Astrocyte (in vitro differentiated cells and primary cell): ENCODE data around the gene NOL4L. TPM values are rescaled to one million over a fixed set of nuclear protein-coding genes. Genes with fewer than 3 reads are reported as not detected.

ENCODE experiments used
- DNase-seq: peaks from one replicate; pipeline ENCODE4 v3.0.0-alpha.2; 2010; ENCODE audit warnings: low read depth
- FAIRE-seq: peaks from 2 replicates; lab custom pipeline; 2011; peaks lifted over from hg19 to GRCh38; lab: Jason Lieb, UNC
- H2AFZ ChIP-seq: 2 replicates; pipeline ENCODE4 v1.6.0; 2012; ENCODE audit warnings: low read depth, low read length, inconsistent platforms
- H3K27ac ChIP-seq: 2 replicates; pipeline ENCODE4 v1.5.1; 2011; ENCODE audit warnings: low read depth, low read length, inconsistent platforms
- H3K27me3 ChIP-seq: 2 replicates; pipeline ENCODE4 v1.6.0; 2011; ENCODE audit warnings: low read length, inconsistent platforms; ENCODE audit not compliant: insufficient read depth
- H3K36me3 ChIP-seq: 2 replicates; pipeline ENCODE4 v1.5.1; 2011; ENCODE audit warnings: low read length, inconsistent platforms; ENCODE audit not compliant: insufficient read depth
- H3K4me1 ChIP-seq: 2 replicates; pipeline ENCODE4 v1.5.1; 2011; ENCODE audit warnings: low read length, inconsistent platforms; ENCODE audit not compliant: insufficient read depth
- H3K4me2 ChIP-seq: 2 replicates; pipeline ENCODE4 v1.6.0; 2012; ENCODE audit warnings: low read length, inconsistent platforms
- H3K4me3 ChIP-seq: 2 replicates; pipeline ENCODE4 v1.5.1; 2011; ENCODE audit warnings: low read depth, mild to moderate bottlenecking, low read length, inconsistent platforms; ENCODE audit not compliant: insufficient read depth
- H3K79me2 ChIP-seq: 2 replicates; pipeline ENCODE4 v1.6.0; 2012; ENCODE audit warnings: mild to moderate bottlenecking, low read length, inconsistent platforms; ENCODE audit not compliant: insufficient read depth
- H3K9ac ChIP-seq: 2 replicates; pipeline ENCODE4 v1.6.0; 2012; ENCODE audit warnings: mild to moderate bottlenecking, low read length, inconsistent platforms
- H3K9me3 ChIP-seq: 2 replicates; pipeline ENCODE4 v1.5.1; 2012; ENCODE audit warnings: low read depth, mild to moderate bottlenecking, low read length, inconsistent platforms; ENCODE audit not compliant: insufficient read depth
- H4K20me1 ChIP-seq: 2 replicates; pipeline ENCODE4 v1.6.0; 2012; ENCODE audit warnings: low read length, inconsistent platforms; ENCODE audit not compliant: insufficient read depth
- H3K27ac Mint-ChIP-seq: one replicate; pipeline ENCODE4 v1.8.0; 2021; ENCODE audit warnings: mild to moderate bottlenecking, mixed read lengths; ENCODE audit not compliant: unreplicated experiment
- H3K27me3 Mint-ChIP-seq: one replicate; pipeline ENCODE4 v1.8.0; 2021; ENCODE audit warnings: low read depth, mixed read lengths; ENCODE audit not compliant: unreplicated experiment
- H3K36me3 Mint-ChIP-seq: one replicate; pipeline ENCODE4 v1.8.0; 2021; ENCODE audit warnings: low read depth, mixed read lengths; ENCODE audit not compliant: unreplicated experiment
- H3K4me1 Mint-ChIP-seq: one replicate; pipeline ENCODE4 v1.8.0; 2021; ENCODE audit warnings: low read depth, mixed read lengths; ENCODE audit not compliant: unreplicated experiment
- H3K4me3 Mint-ChIP-seq: one replicate; pipeline ENCODE4 v1.8.0; 2021; ENCODE audit warnings: mild to moderate bottlenecking, moderate library complexity, mixed read lengths; ENCODE audit not compliant: unreplicated experiment
- H3K9me3 Mint-ChIP-seq: one replicate; pipeline ENCODE4 v1.8.0; 2021; ENCODE audit warnings: mild to moderate bottlenecking, mixed read lengths; ENCODE audit not compliant: unreplicated experiment
- CTCF ChIP-seq: IDR thresholded peaks from 2 replicates; pipeline ENCODE4 v1.5.1; 2011; ENCODE audit warnings: low read depth, mild to moderate bottlenecking, inconsistent platforms, low read length, moderate library complexity; ENCODE audit not compliant: insufficient read depth
- EZH2 ChIP-seq: IDR thresholded peaks from 2 replicates; pipeline ENCODE4 v1.6.1; 2012; ENCODE audit warnings: mild to moderate bottlenecking, low read length, inconsistent platforms; ENCODE audit not compliant: insufficient read depth
- total RNA-seq: library from RNA; stranded (reverse); gene quantifications from 2 replicates; pipeline ENCODE4 v1.2.1, GENCODE V29; 2021

Gene NOL4L
- total RNA-seq, 1 donor from 2014 or later = 35.5 TPM

- no peak overlapping the region for H3K27ac Mint-ChIP-seq
- H3K4me1 ChIP-seq = peaks cover 16% of the 10 kb centered on the region
- no peak for FAIRE-seq
Observed at GRCh38 chr20:32577023-32577422, 8.1 kb downstream of the NOL4L start.

GRCh38 chr20:32576560-32576959 lies 8.6 kb downstream of the NOL4L start:
- Histone ChIP-seq H3K27me3 (no peaks in the 10 kb centered on the region), H3K4me1 (peaks cover 16% of the 10 kb centered on the region), H3K4me2 (no peak overlapping the region), H3K4me3 (no peak overlapping the region), H4K20me1 (no peaks in the 10 kb centered on the region), H3K9me3 (no peaks in the 10 kb centered on the region), H3K27ac (no peak overlapping the region), H2AFZ (no peak overlapping the region), H3K36me3 (no peaks in the 10 kb centered on the region), H3K79me2 (no peaks in the 10 kb centered on the region), H3K9ac (no peak overlapping the region)
- H3K4me1 Mint-ChIP-seq = peaks cover 3% of the 10 kb centered on the region
- TF ChIP-seq EZH2 (no peak), CTCF (no peak)
- peaks cover 8% of the 10 kb centered on the region for H3K27me3 Mint-ChIP-seq
- no peak for FAIRE-seq
- H3K27ac Mint-ChIP-seq = no peak overlapping the region
- H3K36me3 Mint-ChIP-seq = no peaks in the 10 kb centered on the region
- no peak for DNase-seq
- H3K4me3 Mint-ChIP-seq = no peak overlapping the region
- no peaks in the 10 kb centered on the region for H3K9me3 Mint-ChIP-seq

More at GRCh38 chr20:32577023-32577422, 8.1 kb downstream of the NOL4L start:
- no peaks in the 10 kb centered on the region for H3K36me3 ChIP-seq
- no peaks in the 10 kb centered on the region for H4K20me1 ChIP-seq
- Mint-ChIP-seq H3K4me3 (no peak overlapping the region), H3K9me3 (no peaks in the 10 kb centered on the region), H3K27me3 (peaks cover 5% of the 10 kb centered on the region), H3K36me3 (no peaks in the 10 kb centered on the region), H3K4me1 (peaks cover 7% of the 10 kb centered on the region)
- no peak overlapping the region for H3K4me2 ChIP-seq
- no peak for TF ChIP-seq EZH2
- TF ChIP-seq CTCF = no peak
- H3K4me3 ChIP-seq = no peak overlapping the region
- no peak overlapping the region for H3K9ac ChIP-seq
- no peak for DNase-seq
- no peaks in the 10 kb centered on the region for H3K79me2 ChIP-seq
- no peaks in the 10 kb centered on the region for H3K9me3 ChIP-seq
- no peak overlapping the region for H3K27ac ChIP-seq
- H3K27me3 ChIP-seq = no peaks in the 10 kb centered on the region
- no peak overlapping the region for H2AFZ ChIP-seq

- Histone ChIP-seq H2AFZ (no peak overlapping the region), H3K36me3 (no peaks in the 10 kb centered on the region), H3K4me2 (no peak overlapping the region), H4K20me1 (no peaks in the 10 kb centered on the region), H3K79me2 (no peaks in the 10 kb centered on the region), H3K9ac (no peak overlapping the region), H3K27ac (no peak overlapping the region), H3K4me3 (no peak overlapping the region), H3K9me3 (no peaks in the 10 kb centered on the region), H3K27me3 (no peaks in the 10 kb centered on the region), H3K4me1 (peaks cover 16% of the 10 kb centered on the region)
- Mint-ChIP-seq H3K36me3 (no peaks in the 10 kb centered on the region), H3K4me3 (no peak overlapping the region), H3K27me3 (peaks cover 10% of the 10 kb centered on the region), H3K4me1 (peaks cover 2% of the 10 kb centered on the region), H3K9me3 (no peaks in the 10 kb centered on the region), H3K27ac (no peak overlapping the region)
- FAIRE-seq (no peak), DNase-seq (no peak)
- TF ChIP-seq CTCF = no peak
- TF ChIP-seq EZH2 = no peak
Observed at GRCh38 chr20:32575805-32576204, 9.3 kb downstream of the NOL4L start.
